Epithelial cell of esophagus (primary cell): ENCODE measurements around the gene CDH4.

ENCODE experiments used
- DNase-seq: peaks from one replicate; pipeline ENCODE4 v3.0.0; 2010; ENCODE audit warnings: low read depth
- H3K4me3 ChIP-seq: 2 replicates; pipeline ENCODE4 v1.5.1; 2011; ENCODE audit warnings: mild to moderate bottlenecking, low read length, control low read depth
- CTCF ChIP-seq: IDR thresholded peaks from 2 replicates; pipeline ENCODE4 v1.5.1; 2011; ENCODE audit warnings: low read depth, mild to moderate bottlenecking, low read length, control low read depth, inconsistent platforms; ENCODE audit not compliant: insufficient read depth; ENCODE audit errors: missing control alignments

The CDH4 gene

GRCh38 chr20:61631751-61632150 lies 379.7 kb downstream of the CDH4 start:
- no peak for DNase-seq
- H3K4me3 ChIP-seq: no peak overlapping the region
- no peak for TF ChIP-seq CTCF

- no peak overlapping the region for H3K4me3 ChIP-seq
- no peak for TF ChIP-seq CTCF
- DNase-seq: no peak
Measured at GRCh38 chr20:61633004-61633403, 380.9 kb downstream of the CDH4 start.

DNA sequence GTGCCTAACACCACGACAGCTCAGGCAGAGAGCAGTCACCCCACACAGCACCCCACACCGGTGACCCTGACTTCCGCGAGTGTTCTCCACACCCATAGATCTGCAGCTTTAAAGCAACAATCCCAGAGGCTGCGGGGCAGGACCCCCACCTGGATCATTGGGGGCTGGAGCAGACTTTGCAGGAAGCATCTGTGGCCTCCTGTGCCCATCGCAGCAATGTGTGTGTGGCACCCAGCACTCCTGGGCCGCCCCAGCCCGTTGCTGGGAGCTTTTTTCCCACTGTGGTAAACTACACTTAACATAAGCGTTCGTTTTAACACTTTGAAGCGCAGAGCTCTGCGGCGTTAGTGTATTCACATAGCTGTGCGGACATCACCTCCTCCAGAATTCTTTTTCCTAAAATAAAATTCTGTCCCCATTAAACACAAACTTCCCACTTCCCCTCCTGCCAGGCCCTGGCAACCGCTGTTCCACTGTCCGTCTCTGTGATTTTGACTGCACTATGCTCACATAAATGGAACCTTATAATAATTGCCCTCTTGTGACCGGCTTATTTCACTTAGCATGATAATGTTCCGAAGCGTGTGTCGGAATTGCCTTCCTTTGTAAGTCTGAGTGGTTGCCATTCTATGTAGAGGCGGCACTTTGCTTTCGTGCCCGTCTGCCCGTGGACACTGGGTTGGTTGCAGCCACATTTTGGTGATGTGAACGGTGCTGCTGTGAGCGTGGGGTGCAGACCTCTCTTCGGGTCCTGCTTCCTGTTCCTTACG lies 382.5 kb downstream of the CDH4 start:
- no peak for DNase-seq
- no peak overlapping the region for H3K4me3 ChIP-seq
- no peak for TF ChIP-seq CTCF

GRCh38 chr20:61635721-61636455 lies 383.8 kb downstream of the CDH4 start:
- no peak for DNase-seq
- no peak for TF ChIP-seq CTCF

DNA sequence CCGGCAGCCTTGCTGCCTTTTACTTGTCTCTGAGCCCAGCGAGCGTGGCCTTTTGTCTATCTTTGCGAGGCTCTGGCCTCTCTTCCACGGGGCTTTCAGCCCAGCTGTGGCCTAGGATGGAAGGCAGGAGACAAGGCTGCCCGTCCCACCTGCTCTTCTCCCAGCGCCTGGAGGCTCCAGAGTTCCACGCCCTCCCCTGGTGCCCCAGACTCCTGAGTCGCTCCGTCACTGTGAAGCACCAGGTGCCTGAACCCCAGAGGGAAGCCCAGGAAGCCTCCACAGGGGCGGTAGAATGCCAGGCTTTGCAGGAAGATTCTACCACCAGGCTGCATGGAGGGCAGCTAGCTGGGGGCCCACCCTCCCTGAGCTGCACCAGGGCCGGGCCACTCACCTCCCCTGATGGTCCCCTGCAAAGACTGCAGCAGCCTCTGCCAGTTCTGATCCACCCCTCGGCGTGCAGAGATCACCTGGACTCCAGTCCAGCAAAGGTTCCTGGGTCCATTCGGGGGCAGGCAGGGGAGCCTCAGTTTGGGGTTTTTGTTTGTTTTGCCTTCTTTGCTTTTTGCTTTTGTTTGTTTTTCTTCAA lies 384.6 kb downstream of the CDH4 start:
- no peak overlapping the region for H3K4me3 ChIP-seq
- no peak for TF ChIP-seq CTCF
- no peak for DNase-seq

More at GRCh38 chr20:61635721-61636455, 383.8 kb downstream of the CDH4 start:
- H3K4me3 ChIP-seq: no peak overlapping the region

- no peak for TF ChIP-seq CTCF
- no peak overlapping the region for H3K4me3 ChIP-seq
- DNase-seq: peak; percentile 12
Measured at GRCh38 chr20:61638802-61639585, 386.9 kb downstream of the CDH4 start.
